Cardiac muscle cell (in vitro differentiated cells and primary cell): ENCODE results near the gene FKBP3. TPM values are rescaled to one million over a fixed set of nuclear protein-coding genes. Genes with fewer than 3 reads are reported as not detected.

Experiments used
- polyA plus RNA-seq: library from polyadenylated mRNA; unstranded; fragments of >200 nt; fragmentation: Nextera tagmentation; extraction: Ambion mirVana; gene quantifications from 2 replicates; pipeline ENCODE4 v1.2.1, GENCODE V29; 2016
- total RNA-seq: library from RNA; depleted of rRNA; stranded (reverse); fragments of >200 nt; gene quantifications from 2 replicates; pipeline ENCODE4 v1.2.3, GENCODE V29; 2016

The FKBP3 gene
- total and polyA plus RNA-seq, 2 experiments from 2014 or later, result 54.0 to 298 TPM

Other genes with a start within 250 kb of the FKBP3 start
- 4.5 and 12.9 TPM in 2 replicates for gene KLHL28, start 172.5 kb downstream of the FKBP3 start, total RNA-seq
- 8.8 and 12.2 TPM in 2 replicates for gene KLHL28, start 172.5 kb downstream of the FKBP3 start, polyA plus RNA-seq
- gene TOGARAM1, start 172.3 kb downstream of the FKBP3 start, total RNA-seq, result 13.8 and 20.7 TPM in 2 replicates
- gene TOGARAM1, start 172.3 kb downstream of the FKBP3 start, polyA plus RNA-seq, result 18.2 and 18.4 TPM in 2 replicates
- 30.0 and 40.7 TPM in 2 replicates for gene PRPF39, start 50.4 kb downstream of the FKBP3 start, total RNA-seq
- 30.4 and 34.9 TPM in 2 replicates for gene PRPF39, start 50.4 kb downstream of the FKBP3 start, polyA plus RNA-seq
- gene FANCM, start 1.4 kb upstream of the FKBP3 start, total RNA-seq, result 5.6 and 12.4 TPM in 2 replicates
- gene FANCM, start 1.4 kb upstream of the FKBP3 start, polyA plus RNA-seq, result 5.6 and 9.6 TPM in 2 replicates
- gene MIS18BP1, start 118.7 kb upstream of the FKBP3 start, total RNA-seq, result 6.2 and 34.8 TPM in 2 replicates
- 11.8 and 42.2 TPM in 2 replicates for gene MIS18BP1, start 118.7 kb upstream of the FKBP3 start, polyA plus RNA-seq